SK-N-SH (cell line): ENCODE measurements around the gene TRIP11. TPM values are rescaled to one million over a fixed set of nuclear protein-coding genes. Genes with fewer than 3 reads are reported as not detected.

Source experiments
- CTCF ChIA-PET: fragments of 300-600, 350-600 bp; formaldehyde crosslinking; extraction: SDS; loops from one replicate; lab custom pipeline; 2021; lab: Yijun Ruan, JAX
- POLR2A ChIA-PET: fragments of 350-600 bp; sonication (Branson Sonifier 250); formaldehyde crosslinking; extraction: SDS; loops from one replicate; lab custom pipeline; 2020; ENCODE audit warnings: antibody characterized with exemption, inconsistent platforms; lab: Yijun Ruan, JAX
- DNase-seq: peaks from one replicate; pipeline ENCODE4 v3.0.0; 2012
- H2AFZ ChIP-seq: fragments of 200-600 bp; sonication (generic); 2 replicates; pipeline ENCODE4 v1.8.1; 2016; ENCODE audit warnings: antibody characterized with exemption, mild to moderate bottlenecking, low read depth
- H3F3A ChIP-seq: fragments of 200-600 bp; sonication (generic); replicated peaks from 2 replicates; pipeline ENCODE3; 2016; ENCODE audit warnings: antibody characterized with exemption, mild to moderate bottlenecking; ENCODE audit not compliant: insufficient read depth
- H3K27ac ChIP-seq, 2 experiments: fragments of 200-500 bp in 1 of 2; fragments of 200-600 bp in 1 of 2; sonication (Bioruptor generic) in 1 of 2; sonication (generic), shearing (Covaris generic) in 1 of 2; 2 replicates each; pipeline versions ENCODE4 v1.5.1 to v1.6.1; 2014 to 2016; ENCODE audit warnings: low read depth in 2 of 2, inconsistent platforms in 1 of 2, low read length in 1 of 2, mild to moderate bottlenecking in 1 of 2, mixed read lengths in 1 of 2
- H3K27me3 ChIP-seq: fragments of 200-600 bp; sonication (generic), shearing (Covaris generic); 2 replicates; pipeline ENCODE4 v1.6.1; 2016; ENCODE audit warnings: mixed run types; ENCODE audit not compliant: insufficient read depth
- H3K36me3 ChIP-seq, 2 experiments: fragments of 200-500 bp in 1 of 2; fragments of 200-600 bp in 1 of 2; sonication (Bioruptor generic) in 1 of 2; sonication (generic) in 1 of 2; replicated peaks in 1 of 2; 2 replicates each; pipeline versions ENCODE3 to v1.5.1; 2014 to 2016; ENCODE audit warnings: low read length in 1 of 2, mild to moderate bottlenecking in 1 of 2; ENCODE audit not compliant: insufficient read depth in 2 of 2, control insufficient read depth in 1 of 2
- H3K4me1 ChIP-seq, 2 experiments: fragments of 200-500 bp in 1 of 2; fragments of 200-600 bp in 1 of 2; sonication (Bioruptor generic) in 1 of 2; sonication (generic), shearing (Covaris generic) in 1 of 2; 2 replicates each; pipeline versions ENCODE4 v1.5.1 to v1.6.1; 2014 to 2016; ENCODE audit warnings: low read depth in 1 of 2, low read length in 1 of 2, mixed run types in 1 of 2; ENCODE audit not compliant: insufficient read depth in 2 of 2, control insufficient read depth in 1 of 2
- H3K4me2 ChIP-seq: fragments of 200-600 bp; sonication (generic), shearing (Covaris generic); 2 replicates; pipeline ENCODE4 v1.6.1; 2017; ENCODE audit warnings: mixed run types
- H3K4me3 ChIP-seq, 2 experiments: fragments of 200-500 bp in 1 of 2; fragments of 200-600 bp in 1 of 2; sonication (Bioruptor generic) in 1 of 2; sonication (generic), shearing (Covaris generic) in 1 of 2; 2 replicates each; pipeline versions ENCODE4 v1.5.1 to v1.8.1; 2014 to 2016; ENCODE audit warnings: low read depth in 2 of 2, inconsistent platforms in 1 of 2, low read length in 1 of 2, mild to moderate bottlenecking in 1 of 2, mixed read lengths in 1 of 2, moderate library complexity in 1 of 2
- H3K79me2 ChIP-seq: fragments of 200-600 bp; sonication (generic); 2 replicates; pipeline ENCODE4 v1.8.1; 2017; ENCODE audit warnings: mild to moderate bottlenecking; ENCODE audit not compliant: insufficient read depth
- H3K9ac ChIP-seq: fragments of 200-600 bp; sonication (generic); 2 replicates; pipeline ENCODE4 v1.6.1; 2017; ENCODE audit warnings: mixed run types
- H3K9me2 ChIP-seq: fragments of 200-600 bp; sonication (generic); 2 replicates; pipeline ENCODE4 v1.6.1; 2017; ENCODE audit warnings: mixed run types
- H3K9me3 ChIP-seq: fragments of 200-600 bp; sonication (generic); 2 replicates; pipeline ENCODE4 v1.6.1; 2017; ENCODE audit warnings: mixed run types, mild to moderate bottlenecking, moderate library complexity
- H4K20me1 ChIP-seq: fragments of 200-600 bp; sonication (generic); 2 replicates; pipeline ENCODE4 v1.6.1; 2017; ENCODE audit warnings: mild to moderate bottlenecking, mixed run types; ENCODE audit not compliant: insufficient read depth
- ELF1 ChIP-seq: IDR thresholded peaks from 2 replicates; pipeline ENCODE4 v1.4.0; 2012
- FOXM1 ChIP-seq: IDR thresholded peaks from 2 replicates; pipeline ENCODE4 v1.4.0; 2012; ENCODE audit warnings: low read depth, mild to moderate bottlenecking
- GATA2 ChIP-seq: sonication (generic); formaldehyde crosslinking; IDR thresholded peaks from 2 replicates; pipeline ENCODE4 v1.5.0; 2020; ENCODE audit warnings: mild to moderate bottlenecking, missing genetic modification reagents
- NRF1 ChIP-seq: IDR thresholded peaks from 2 replicates; pipeline ENCODE4 v1.6.1; 2012; ENCODE audit warnings: low read depth, mild to moderate bottlenecking, low read length
- RAD21 ChIP-seq: IDR thresholded peaks from 2 replicates; pipeline ENCODE4 v1.6.1; 2012; ENCODE audit warnings: mild to moderate bottlenecking, low read length
- RFX5 ChIP-seq: IDR thresholded peaks from 2 replicates; pipeline ENCODE4 v1.6.1; 2012; ENCODE audit warnings: mild to moderate bottlenecking, improper control_type of control experiment, low read length
- RXRA ChIP-seq: IDR thresholded peaks from 2 replicates; pipeline ENCODE4 v1.4.0; 2012; ENCODE audit warnings: low read depth, mild to moderate bottlenecking, borderline replicate concordance
- SIN3A ChIP-seq: IDR thresholded peaks from 2 replicates; pipeline ENCODE4 v1.6.1; 2012; ENCODE audit warnings: low read depth, mild to moderate bottlenecking, low read length, moderate library complexity, borderline replicate concordance
- SMC3 ChIP-seq: IDR thresholded peaks from 2 replicates; pipeline ENCODE4 v1.6.1; 2012; ENCODE audit warnings: low read depth, low read length, improper control_type of control experiment
- TAF1 ChIP-seq: IDR thresholded peaks from 2 replicates; pipeline ENCODE4 v1.6.1; 2012; ENCODE audit warnings: low read depth, mild to moderate bottlenecking, low read length, moderate library complexity, borderline replicate concordance
- USF2 ChIP-seq: fragments of 150-350 bp; IDR thresholded peaks from 2 replicates; pipeline ENCODE4 v1.6.1; 2017; ENCODE audit warnings: antibody characterized with exemption, low read length, low read depth, borderline replicate concordance
- WGBS: methylation state at CpG from one replicate; pipeline ENCODE4 v1.1.6; 2017; ENCODE audit warnings: low lambda C conversion rate; 5-methylcytosine and 5-hydroxymethylcytosine counted together
- polyA plus RNA-seq, 3 experiments: library from polyadenylated mRNA; depleted of rRNA; stranded (reverse); fragments of >200 nt; gene quantifications; 2 replicates each; pipeline ENCODE4 v1.2.3, GENCODE V29; 2012
- TF ChIP-seq, protein P1 (sequence below): IDR thresholded peaks from 2 replicates; pipeline ENCODE4; 2012
- TF ChIP-seq, protein P2 (sequence below): IDR thresholded peaks from 2 replicates; pipeline ENCODE4 v1.4.0; 2012; ENCODE audit warnings: low read depth, borderline replicate concordance
- TF ChIP-seq, protein P3 (sequence below): IDR thresholded peaks from 2 replicates; pipeline ENCODE4 v1.4.0; 2012; ENCODE audit warnings: low read depth, borderline replicate concordance

Gene TRIP11
- polyA plus RNA-seq, 1 of the 3 experiments (the other 2 are of a cell fraction), result 4.6 TPM

DNA sequence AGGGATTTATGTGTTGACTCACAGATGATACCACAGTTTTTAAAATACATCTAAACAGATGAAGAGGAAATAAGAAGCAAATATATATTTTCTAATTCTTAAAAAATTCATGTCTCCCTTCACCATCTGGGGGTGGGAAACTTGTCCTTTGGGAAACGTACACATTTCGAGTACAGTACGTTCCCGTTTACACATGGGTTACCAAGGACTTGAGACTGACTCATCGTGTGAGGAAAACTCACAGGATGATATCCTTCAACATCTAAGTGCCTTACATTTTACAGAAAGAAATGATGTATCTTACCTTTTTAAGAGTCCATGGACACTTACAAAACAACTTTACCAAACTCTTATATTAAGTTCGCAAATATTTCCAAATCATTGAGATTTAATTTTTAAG is 76.4 kb downstream of the TRIP11 start:
- TF ChIP-seq NRF1 (no peak), FOXM1 (no peak), ELF1 (no peak), RAD21 (no peak), RXRA (no peak), USF2 (no peak), SIN3A (no peak), TAF1 (no peak), SMC3 (no peak), GATA2 (CRISPR knock-in tag) (no peak), RFX5 (no peak)
- TF ChIP-seq, protein P1, sequence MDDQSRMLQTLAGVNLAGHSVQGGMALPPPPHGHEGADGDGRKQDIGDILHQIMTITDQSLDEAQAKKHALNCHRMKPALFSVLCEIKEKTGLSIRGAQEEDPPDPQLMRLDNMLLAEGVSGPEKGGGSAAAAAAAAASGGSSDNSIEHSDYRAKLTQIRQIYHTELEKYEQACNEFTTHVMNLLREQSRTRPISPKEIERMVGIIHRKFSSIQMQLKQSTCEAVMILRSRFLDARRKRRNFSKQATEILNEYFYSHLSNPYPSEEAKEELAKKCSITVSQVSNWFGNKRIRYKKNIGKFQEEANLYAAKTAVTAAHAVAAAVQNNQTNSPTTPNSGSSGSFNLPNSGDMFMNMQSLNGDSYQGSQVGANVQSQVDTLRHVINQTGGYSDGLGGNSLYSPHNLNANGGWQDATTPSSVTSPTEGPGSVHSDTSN, result no peak
- TF ChIP-seq, protein P2, sequence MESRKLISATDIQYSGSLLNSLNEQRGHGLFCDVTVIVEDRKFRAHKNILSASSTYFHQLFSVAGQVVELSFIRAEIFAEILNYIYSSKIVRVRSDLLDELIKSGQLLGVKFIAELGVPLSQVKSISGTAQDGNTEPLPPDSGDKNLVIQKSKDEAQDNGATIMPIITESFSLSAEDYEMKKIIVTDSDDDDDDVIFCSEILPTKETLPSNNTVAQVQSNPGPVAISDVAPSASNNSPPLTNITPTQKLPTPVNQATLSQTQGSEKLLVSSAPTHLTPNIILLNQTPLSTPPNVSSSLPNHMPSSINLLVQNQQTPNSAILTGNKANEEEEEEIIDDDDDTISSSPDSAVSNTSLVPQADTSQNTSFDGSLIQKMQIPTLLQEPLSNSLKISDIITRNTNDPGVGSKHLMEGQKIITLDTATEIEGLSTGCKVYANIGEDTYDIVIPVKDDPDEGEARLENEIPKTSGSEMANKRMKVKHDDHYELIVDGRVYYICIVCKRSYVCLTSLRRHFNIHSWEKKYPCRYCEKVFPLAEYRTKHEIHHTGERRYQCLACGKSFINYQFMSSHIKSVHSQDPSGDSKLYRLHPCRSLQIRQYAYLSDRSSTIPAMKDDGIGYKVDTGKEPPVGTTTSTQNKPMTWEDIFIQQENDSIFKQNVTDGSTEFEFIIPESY, result no peak
- TF ChIP-seq, protein P3, sequence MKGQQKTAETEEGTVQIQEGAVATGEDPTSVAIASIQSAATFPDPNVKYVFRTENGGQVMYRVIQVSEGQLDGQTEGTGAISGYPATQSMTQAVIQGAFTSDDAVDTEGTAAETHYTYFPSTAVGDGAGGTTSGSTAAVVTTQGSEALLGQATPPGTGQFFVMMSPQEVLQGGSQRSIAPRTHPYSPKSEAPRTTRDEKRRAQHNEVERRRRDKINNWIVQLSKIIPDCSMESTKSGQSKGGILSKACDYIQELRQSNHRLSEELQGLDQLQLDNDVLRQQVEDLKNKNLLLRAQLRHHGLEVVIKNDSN, result no peak
- TF ChIP-seq, all 33 proteins: peak for 0
- Histone ChIP-seq H4K20me1 (no peaks in the 10 kb centered on the region), H3K4me1 (no peaks in the 10 kb centered on the region), H3K9ac (no peak overlapping the region), H3K36me3 (peaks cover 11 to 17% of the 10 kb centered on the region in 2 experiments), H3K27ac (no peak overlapping the region), H3K9me3 (no peaks in the 10 kb centered on the region), H3K27me3 (no peaks in the 10 kb centered on the region), H2AFZ (no peak overlapping the region), H3K4me3 (no peak overlapping the region), H3K9me2 (no peaks in the 10 kb centered on the region), H3K79me2 (no peaks in the 10 kb centered on the region), H3K4me2 (no peak overlapping the region), H3F3A (peaks cover 6% of the 10 kb centered on the region)
- no peak for DNase-seq
- ChIA-PET CTCF (no interaction called here), POLR2A (no interaction called here)
- WGBS, result 93% methylated on average over 6 of the region's 6 CpGs
